ENCODE data around the gene FMNL3.
A peak's percentile ranks its signal among the peaks of the same experiment; 100 is the strongest.

FMNL3 gene

GRCh38 chr12:49673446-49674317 lies 33.5 kb downstream of the FMNL3 start:
- TF ChIP-seq, protein P1, sequence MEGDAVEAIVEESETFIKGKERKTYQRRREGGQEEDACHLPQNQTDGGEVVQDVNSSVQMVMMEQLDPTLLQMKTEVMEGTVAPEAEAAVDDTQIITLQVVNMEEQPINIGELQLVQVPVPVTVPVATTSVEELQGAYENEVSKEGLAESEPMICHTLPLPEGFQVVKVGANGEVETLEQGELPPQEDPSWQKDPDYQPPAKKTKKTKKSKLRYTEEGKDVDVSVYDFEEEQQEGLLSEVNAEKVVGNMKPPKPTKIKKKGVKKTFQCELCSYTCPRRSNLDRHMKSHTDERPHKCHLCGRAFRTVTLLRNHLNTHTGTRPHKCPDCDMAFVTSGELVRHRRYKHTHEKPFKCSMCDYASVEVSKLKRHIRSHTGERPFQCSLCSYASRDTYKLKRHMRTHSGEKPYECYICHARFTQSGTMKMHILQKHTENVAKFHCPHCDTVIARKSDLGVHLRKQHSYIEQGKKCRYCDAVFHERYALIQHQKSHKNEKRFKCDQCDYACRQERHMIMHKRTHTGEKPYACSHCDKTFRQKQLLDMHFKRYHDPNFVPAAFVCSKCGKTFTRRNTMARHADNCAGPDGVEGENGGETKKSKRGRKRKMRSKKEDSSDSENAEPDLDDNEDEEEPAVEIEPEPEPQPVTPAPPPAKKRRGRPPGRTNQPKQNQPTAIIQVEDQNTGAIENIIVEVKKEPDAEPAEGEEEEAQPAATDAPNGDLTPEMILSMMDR (IDR thresholded peaks at IDR 0.05; ENCODE audit: insufficient read depth, low read depth, low read length, missing control alignments) = no peak
- H3K4me3 ChIP-seq (ENCODE audit: low read length) = no peak overlapping the region
- DNase-seq (ENCODE audit: low read depth) = peak; percentile 53

- TF ChIP-seq, protein P1 (IDR thresholded peaks at IDR 0.05; ENCODE audit: insufficient read depth, low read depth, low read length, missing control alignments) = no peak
- H3K4me3 ChIP-seq (ENCODE audit: low read length) = no peak overlapping the region
These were observed 34.6 kb downstream of the FMNL3 start for GRCh38 chr12:49672301-49673217.

GRCh38 chr12:49671031-49671765 lies 36.0 kb downstream of the FMNL3 start:
- DNase-seq (ENCODE audit: low read depth) = no peak
- no peak overlapping the region for H3K4me3 ChIP-seq (ENCODE audit: low read length)
- TF ChIP-seq, protein P1 (IDR thresholded peaks at IDR 0.05; ENCODE audit: insufficient read depth, low read depth, low read length, missing control alignments) = no peak

More at GRCh38 chr12:49672301-49673217, 34.6 kb downstream of the FMNL3 start:
- no peak for DNase-seq (ENCODE audit: low read depth)

- no peak for DNase-seq (ENCODE audit: low read depth)
- no peak overlapping the region for H3K4me3 ChIP-seq (ENCODE audit: low read length)
These were observed 37.4 kb downstream of the FMNL3 start for GRCh38 chr12:49669796-49670195.

GRCh38 chr12:49667325-49668090 lies 39.7 kb downstream of the FMNL3 start:
- peak; percentile 48 for DNase-seq (ENCODE audit: low read depth)
- TF ChIP-seq, protein P1 (IDR thresholded peaks at IDR 0.05; ENCODE audit: insufficient read depth, low read depth, low read length, missing control alignments) = no peak

More at GRCh38 chr12:49669796-49670195, 37.4 kb downstream of the FMNL3 start:
- TF ChIP-seq, protein P1 (IDR thresholded peaks at IDR 0.05; ENCODE audit: insufficient read depth, low read depth, low read length, missing control alignments) = no peak

GRCh38 chr12:49666176-49666575 lies 41.0 kb downstream of the FMNL3 start:
- no peak overlapping the region for H3K4me3 ChIP-seq (ENCODE audit: low read length)
- TF ChIP-seq, protein P1 (IDR thresholded peaks at IDR 0.05; ENCODE audit: insufficient read depth, low read depth, low read length, missing control alignments) = no peak
- no peak for DNase-seq (ENCODE audit: low read depth)

More at GRCh38 chr12:49667325-49668090, 39.7 kb downstream of the FMNL3 start:
- H3K4me3 ChIP-seq (ENCODE audit: low read length) = no peak overlapping the region

All from epithelial cell of esophagus (primary cell).